SK-N-SH treated with all-trans-retinoic acid at 6 μM for 48 hours (cell line): ENCODE data around the gene MUC5AC.

Source experiments
- ATAC-seq: fragments of 200-7000 bp; cut with Tn5 transposase; 3 replicates; pipeline ENCODE4 v1.9.1; 2020; ENCODE audit warnings: mild to moderate bottlenecking, moderate library complexity
- ARNTL ChIP-seq: fragments of 450-650 bp; formaldehyde crosslinking; IDR thresholded peaks from 2 replicates; pipeline ENCODE4 v1.5.0; 2020; ENCODE audit warnings: low read depth, mild to moderate bottlenecking, moderate library complexity, borderline replicate concordance
- BACH2 ChIP-seq: fragments of 250-450 bp; sonication (Bioruptor Pico); IDR thresholded peaks from 2 replicates; pipeline ENCODE4 v1.9.0; 2021; ENCODE audit warnings: mild to moderate bottlenecking, borderline replicate concordance
- CREB5 ChIP-seq: fragments of 250-450 bp; sonication (Bioruptor Pico); IDR thresholded peaks from 2 replicates; pipeline ENCODE4 v1.5.1; 2020; ENCODE audit warnings: low read depth, mild to moderate bottlenecking, moderate library complexity
- CSDC2 ChIP-seq: fragments of 250-450 bp; sonication (Bioruptor Pico); IDR thresholded peaks from 2 replicates; pipeline ENCODE4 v1.5.0; 2020; ENCODE audit warnings: mild to moderate bottlenecking, moderate library complexity
- CSRNP3 ChIP-seq: fragments of 250-450 bp; sonication (Bioruptor Pico); IDR thresholded peaks from 2 replicates; pipeline ENCODE4 v1.5.1; 2021; ENCODE audit warnings: mild to moderate bottlenecking, moderate library complexity
- ESRRG ChIP-seq: fragments of 250-450 bp; sonication (Bioruptor Pico); IDR thresholded peaks from 2 replicates; pipeline ENCODE4 v1.6.1; 2021; ENCODE audit warnings: mild to moderate bottlenecking
- GLIS3 ChIP-seq: fragments of 250-450 bp; sonication (Bioruptor Pico); IDR thresholded peaks from 2 replicates; pipeline ENCODE4 v1.5.0; 2020; ENCODE audit warnings: mild to moderate bottlenecking, moderate library complexity
- ISL1 ChIP-seq: fragments of 250-450 bp; sonication (Bioruptor Pico); IDR thresholded peaks from 2 replicates; pipeline ENCODE4 v2.1.2; 2022; ENCODE audit warnings: mild to moderate bottlenecking, moderate library complexity
- OSR1 ChIP-seq: fragments of 250-450 bp; sonication (Bioruptor Pico); IDR thresholded peaks from 2 replicates; pipeline ENCODE4 v1.8.0; 2022; ENCODE audit warnings: moderate library complexity, mild to moderate bottlenecking, inconsistent platforms
- POU6F1 ChIP-seq: fragments of 250-450 bp; sonication (Bioruptor Pico); IDR thresholded peaks from 2 replicates; pipeline ENCODE4 v1.8.0; 2021; ENCODE audit warnings: low read depth, mild to moderate bottlenecking, moderate library complexity, borderline replicate concordance
- PPARA ChIP-seq: fragments of 250-450 bp; sonication (Bioruptor Pico); IDR thresholded peaks from 2 replicates; pipeline ENCODE4 v1.5.0; 2020; ENCODE audit warnings: mild to moderate bottlenecking, borderline replicate concordance
- RARB ChIP-seq: fragments of 250-450 bp; sonication (Bioruptor Pico); IDR thresholded peaks from 2 replicates; pipeline ENCODE4 v1.8.0; 2021; ENCODE audit warnings: mild to moderate bottlenecking, moderate library complexity
- SNAI2 ChIP-seq: fragments of 250-450 bp; sonication (Bioruptor Pico); IDR thresholded peaks from 2 replicates; pipeline ENCODE4 v1.5.0; 2020; ENCODE audit warnings: mild to moderate bottlenecking, moderate library complexity
- TCF4 ChIP-seq: fragments of 250-450 bp; sonication (Bioruptor Pico); IDR thresholded peaks from 2 replicates; pipeline ENCODE4 v1.8.0; 2021; ENCODE audit warnings: mild to moderate bottlenecking, moderate library complexity, borderline replicate concordance
- TOX ChIP-seq: fragments of 250-450 bp; sonication (Bioruptor Pico); IDR thresholded peaks from 2 replicates; pipeline ENCODE4 v1.8.0; 2021; ENCODE audit warnings: mild to moderate bottlenecking, moderate library complexity, borderline replicate concordance
- ZC3H10 ChIP-seq: fragments of 250-450 bp; sonication (Bioruptor Pico); IDR thresholded peaks from 2 replicates; pipeline ENCODE4 v1.5.1; 2021; ENCODE audit warnings: mild to moderate bottlenecking, moderate library complexity
- ZFP3 ChIP-seq: fragments of 250-450 bp; sonication (Bioruptor Pico); IDR thresholded peaks from 2 replicates; pipeline ENCODE4 v1.5.0; 2020; ENCODE audit warnings: mild to moderate bottlenecking, moderate library complexity
- ZFP30 ChIP-seq: fragments of 450-650 bp; formaldehyde crosslinking; IDR thresholded peaks from 2 replicates; pipeline ENCODE4 v1.5.0; 2022; ENCODE audit warnings: mild to moderate bottlenecking, moderate library complexity
- ZNF70 ChIP-seq: fragments of 450-650 bp; formaldehyde crosslinking; IDR thresholded peaks from 2 replicates; pipeline ENCODE4 v1.5.0; 2020; ENCODE audit warnings: mild to moderate bottlenecking, moderate library complexity
- ZNF8 ChIP-seq: fragments of 450-650 bp; formaldehyde crosslinking; IDR thresholded peaks from 2 replicates; pipeline ENCODE4 v1.5.0; 2020; ENCODE audit warnings: mild to moderate bottlenecking, moderate library complexity
- TF ChIP-seq, protein P1 (sequence below): fragments of 250-450 bp; sonication (Bioruptor Pico); IDR thresholded peaks from 2 replicates; pipeline ENCODE4 v1.5.0; 2020; ENCODE audit warnings: mild to moderate bottlenecking, moderate library complexity
- TF ChIP-seq, protein P2 (sequence below): fragments of 250-450 bp; sonication (Bioruptor Pico); IDR thresholded peaks from 2 replicates; pipeline ENCODE4 v1.8.0; 2020; ENCODE audit warnings: mild to moderate bottlenecking, moderate library complexity, borderline replicate concordance

The MUC5AC gene

GRCh38 chr11:1199751-1200610 is 42.2 kb downstream of the MUC5AC start:
- TF ChIP-seq GLIS3 (CRISPR knock-in tag) = no peak
- TF ChIP-seq, protein P1, sequence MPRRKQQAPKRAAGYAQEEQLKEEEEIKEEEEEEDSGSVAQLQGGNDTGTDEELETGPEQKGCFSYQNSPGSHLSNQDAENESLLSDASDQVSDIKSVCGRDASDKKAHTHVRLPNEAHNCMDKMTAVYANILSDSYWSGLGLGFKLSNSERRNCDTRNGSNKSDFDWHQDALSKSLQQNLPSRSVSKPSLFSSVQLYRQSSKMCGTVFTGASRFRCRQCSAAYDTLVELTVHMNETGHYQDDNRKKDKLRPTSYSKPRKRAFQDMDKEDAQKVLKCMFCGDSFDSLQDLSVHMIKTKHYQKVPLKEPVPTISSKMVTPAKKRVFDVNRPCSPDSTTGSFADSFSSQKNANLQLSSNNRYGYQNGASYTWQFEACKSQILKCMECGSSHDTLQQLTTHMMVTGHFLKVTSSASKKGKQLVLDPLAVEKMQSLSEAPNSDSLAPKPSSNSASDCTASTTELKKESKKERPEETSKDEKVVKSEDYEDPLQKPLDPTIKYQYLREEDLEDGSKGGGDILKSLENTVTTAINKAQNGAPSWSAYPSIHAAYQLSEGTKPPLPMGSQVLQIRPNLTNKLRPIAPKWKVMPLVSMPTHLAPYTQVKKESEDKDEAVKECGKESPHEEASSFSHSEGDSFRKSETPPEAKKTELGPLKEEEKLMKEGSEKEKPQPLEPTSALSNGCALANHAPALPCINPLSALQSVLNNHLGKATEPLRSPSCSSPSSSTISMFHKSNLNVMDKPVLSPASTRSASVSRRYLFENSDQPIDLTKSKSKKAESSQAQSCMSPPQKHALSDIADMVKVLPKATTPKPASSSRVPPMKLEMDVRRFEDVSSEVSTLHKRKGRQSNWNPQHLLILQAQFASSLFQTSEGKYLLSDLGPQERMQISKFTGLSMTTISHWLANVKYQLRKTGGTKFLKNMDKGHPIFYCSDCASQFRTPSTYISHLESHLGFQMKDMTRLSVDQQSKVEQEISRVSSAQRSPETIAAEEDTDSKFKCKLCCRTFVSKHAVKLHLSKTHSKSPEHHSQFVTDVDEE (CRISPR knock-in tag) = no peak
- TF ChIP-seq SNAI2 (CRISPR knock-in tag) = no peak
- TF ChIP-seq TOX (CRISPR knock-in tag) = no peak
- no peak for TF ChIP-seq ZFP30 (CRISPR knock-in tag)
- TF ChIP-seq ISL1 (CRISPR knock-in tag) = no peak
- no peak for TF ChIP-seq TCF4
- no peak for TF ChIP-seq ZC3H10 (CRISPR knock-in tag)
- no peak for TF ChIP-seq CSRNP3 (CRISPR knock-in tag)
- TF ChIP-seq ZFP3 (CRISPR knock-in tag) = no peak
- no peak for TF ChIP-seq RARB (CRISPR knock-in tag)
- no peak for TF ChIP-seq ZNF70
- no peak for TF ChIP-seq CREB5 (CRISPR knock-in tag)
- TF ChIP-seq CSDC2 = no peak
- TF ChIP-seq OSR1 (CRISPR knock-in tag) = no peak
- TF ChIP-seq ESRRG (CRISPR knock-in tag) = no peak
- TF ChIP-seq, protein P2, sequence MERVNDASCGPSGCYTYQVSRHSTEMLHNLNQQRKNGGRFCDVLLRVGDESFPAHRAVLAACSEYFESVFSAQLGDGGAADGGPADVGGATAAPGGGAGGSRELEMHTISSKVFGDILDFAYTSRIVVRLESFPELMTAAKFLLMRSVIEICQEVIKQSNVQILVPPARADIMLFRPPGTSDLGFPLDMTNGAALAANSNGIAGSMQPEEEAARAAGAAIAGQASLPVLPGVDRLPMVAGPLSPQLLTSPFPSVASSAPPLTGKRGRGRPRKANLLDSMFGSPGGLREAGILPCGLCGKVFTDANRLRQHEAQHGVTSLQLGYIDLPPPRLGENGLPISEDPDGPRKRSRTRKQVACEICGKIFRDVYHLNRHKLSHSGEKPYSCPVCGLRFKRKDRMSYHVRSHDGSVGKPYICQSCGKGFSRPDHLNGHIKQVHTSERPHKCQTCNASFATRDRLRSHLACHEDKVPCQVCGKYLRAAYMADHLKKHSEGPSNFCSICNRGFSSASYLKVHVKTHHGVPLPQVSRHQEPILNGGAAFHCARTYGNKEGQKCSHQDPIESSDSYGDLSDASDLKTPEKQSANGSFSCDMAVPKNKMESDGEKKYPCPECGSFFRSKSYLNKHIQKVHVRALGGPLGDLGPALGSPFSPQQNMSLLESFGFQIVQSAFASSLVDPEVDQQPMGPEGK (CRISPR knock-in tag) = no peak
- no peak for TF ChIP-seq BACH2 (CRISPR knock-in tag)
- no peak for ATAC-seq

DNA sequence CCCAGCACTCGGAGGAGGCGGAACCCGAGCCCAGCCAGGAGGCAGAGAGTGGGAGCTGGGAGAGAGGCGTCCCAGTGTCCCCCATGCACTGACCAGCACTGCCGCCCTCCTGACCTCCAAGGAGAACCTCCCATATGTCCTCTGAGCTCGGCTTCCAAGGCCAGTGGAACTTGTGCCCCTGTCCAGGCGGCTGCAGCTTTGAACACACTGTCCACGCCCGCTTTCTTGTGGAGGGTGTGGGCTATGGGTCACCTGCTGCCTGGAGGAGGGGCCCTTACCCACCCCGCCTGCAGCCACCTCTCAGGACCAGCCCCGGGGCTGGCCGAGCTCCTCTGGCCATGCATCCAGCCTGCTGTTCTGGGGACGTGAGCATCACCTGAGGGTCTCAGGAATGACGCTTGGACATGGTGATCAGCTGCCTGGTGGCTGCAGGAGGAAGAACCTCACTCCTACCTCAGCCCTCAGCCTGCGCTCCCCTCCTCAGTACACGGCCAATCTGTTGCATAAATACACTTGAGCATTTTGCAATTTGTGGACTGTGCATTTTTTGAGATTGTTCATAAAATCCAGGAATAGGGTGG is 42.9 kb downstream of the MUC5AC start:
- no peak for ATAC-seq
- TF ChIP-seq, protein P1 (CRISPR knock-in tag) = no peak
- no peak for TF ChIP-seq ZFP3 (CRISPR knock-in tag)
- no peak for TF ChIP-seq ARNTL (CRISPR knock-in tag)
- no peak for TF ChIP-seq ZNF70
- no peak for TF ChIP-seq RARB (CRISPR knock-in tag)
- TF ChIP-seq SNAI2 (CRISPR knock-in tag) = no peak
- no peak for TF ChIP-seq ZNF8 (CRISPR knock-in tag)
- TF ChIP-seq ISL1 (CRISPR knock-in tag) = no peak
- no peak for TF ChIP-seq ZC3H10 (CRISPR knock-in tag)
- TF ChIP-seq POU6F1 (CRISPR knock-in tag) = no peak
- TF ChIP-seq CSDC2 = no peak
- no peak for TF ChIP-seq PPARA (CRISPR knock-in tag)
- no peak for TF ChIP-seq OSR1 (CRISPR knock-in tag)
- no peak for TF ChIP-seq BACH2 (CRISPR knock-in tag)
- TF ChIP-seq ZFP30 (CRISPR knock-in tag) = no peak
- TF ChIP-seq, protein P2 (CRISPR knock-in tag) = no peak
- no peak for TF ChIP-seq GLIS3 (CRISPR knock-in tag)
- TF ChIP-seq, all 23 proteins: peak for 0
